Right ventricle myocardium superior (tissue), 1 donor: ENCODE measurements around the gene EMP3. TPM values are rescaled to one million over a fixed set of nuclear protein-coding genes. Genes with fewer than 3 reads are reported as not detected.
"Not testable (repeated sequence)": the region's sequence is repeated elsewhere in the genome, so short reads cannot be mapped to it uniquely, and the experiment has no call there.

Experiments used
- ATAC-seq: fragments of 200-7000 bp; cut with Tn5 transposase; one replicate; pipeline ENCODE4 v1.9.1; 2020; ENCODE audit warnings: mild to moderate bottlenecking; ENCODE audit not compliant: poor library complexity
- DNase-seq: peaks from one replicate; pipeline ENCODE4 v3.0.0-alpha.2; 2020
- intact Hi-C: fragments of 100-400 bp; cut with DNase I; formaldehyde crosslinking; loops from one replicate; pipeline ENCODE4 v1.11.2; 2022
- total RNA-seq: library from RNA; stranded (reverse); fragmentation: NEBNext Ultra II Directional; extraction: Animal tissue kit (Norgen Biotek cat#: 25700); gene quantifications from one replicate; pipeline ENCODE4 v1.2.1, GENCODE V29; 2021
- donor health status: DM: no; HTN: yes; CAD: no; lungs with severe emphysema.

Gene EMP3
- total RNA-seq, 1 donor from 2014 or later = 41.8 TPM

- ATAC-seq = peak; percentile 63
- DNase-seq = no peak
- intact Hi-C loops = no loop called here
These were observed 15.1 kb upstream of the EMP3 start for GRCh38 chr19:48310227-48310626.

- intact Hi-C loops = no loop called here
- ATAC-seq (no peak), DNase-seq (no peak)
These were observed 14.0 kb upstream of the EMP3 start for GRCh38 chr19:48311384-48311783.

- intact Hi-C loops = loop anchor here (5.0 kb wide), 1 partner anchor 77 kb away; the partner anchor contains the start of genes GRIN2D and KDELR1
These were observed 9.6 kb upstream of the EMP3 start for GRCh38 chr19:48315712-48316111.

GRCh38 chr19:48317708-48317960 lies 7.7 kb upstream of the EMP3 start:
- ATAC-seq, DNase-seq: not testable (repeated sequence)
- intact Hi-C loops = loop anchor here (5.0 kb wide), 1 partner anchor 75 kb away; the partner anchor contains the start of genes GRIN2D and KDELR1

More at GRCh38 chr19:48315712-48316111, 9.6 kb upstream of the EMP3 start:
- no peak for ATAC-seq
- no peak for DNase-seq

GRCh38 chr19:48318286-48318987 lies 6.9 kb upstream of the EMP3 start:
- intact Hi-C loops = loop anchor here (5.0 kb wide), 1 partner anchor 74 kb away; the partner anchor contains the start of genes GRIN2D and KDELR1
- DNase-seq (no peak), ATAC-seq (no peak)

DNA sequence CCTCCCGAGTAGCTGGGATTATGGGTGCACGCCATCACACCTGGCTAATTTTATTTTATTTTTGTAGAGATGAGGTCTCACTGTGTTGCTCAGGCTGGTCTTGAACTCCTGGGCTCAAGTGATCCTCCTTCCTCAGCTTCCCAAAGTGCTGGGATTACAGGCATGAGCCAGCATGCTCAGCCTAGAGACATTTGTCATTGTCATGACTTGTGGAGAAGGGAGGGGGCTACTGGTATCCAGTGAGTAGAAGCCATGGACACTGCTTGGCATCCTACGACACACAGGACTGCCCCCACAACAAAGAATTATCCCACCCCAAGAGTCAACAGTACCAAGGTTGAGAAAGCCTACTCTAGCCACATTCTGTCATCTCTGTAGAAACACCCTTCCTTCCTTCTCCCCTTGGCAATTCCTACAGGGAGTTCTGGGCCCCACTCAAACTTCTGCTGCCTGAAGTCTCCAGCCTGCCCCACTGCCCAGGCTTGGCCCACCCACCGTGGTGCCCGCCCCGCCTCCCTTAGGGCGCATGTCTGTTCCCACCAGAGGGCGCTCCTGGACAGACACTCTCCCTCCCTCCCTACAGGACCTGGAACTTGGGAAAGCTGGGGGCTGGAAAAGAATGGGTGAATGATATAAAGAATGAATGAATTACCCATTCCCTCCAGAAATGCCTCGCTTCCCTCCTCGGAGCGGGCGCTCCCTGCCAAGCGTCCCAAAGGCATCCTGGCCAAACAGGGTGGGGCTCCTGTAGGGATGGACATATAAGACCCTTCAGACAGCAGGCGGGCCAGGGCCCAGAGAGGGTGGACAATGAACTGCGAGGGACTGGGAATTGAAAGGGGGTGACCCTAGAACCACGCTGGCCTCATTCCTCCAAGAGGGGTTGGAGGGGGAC lies 5.5 kb upstream of the EMP3 start:
- ATAC-seq (peak; percentile 54), DNase-seq (peak; percentile 91)
- intact Hi-C loops = loop anchor here (5.0 kb wide), 1 partner anchor 72 kb away; the partner anchor contains the start of genes GRIN2D and KDELR1

DNA sequence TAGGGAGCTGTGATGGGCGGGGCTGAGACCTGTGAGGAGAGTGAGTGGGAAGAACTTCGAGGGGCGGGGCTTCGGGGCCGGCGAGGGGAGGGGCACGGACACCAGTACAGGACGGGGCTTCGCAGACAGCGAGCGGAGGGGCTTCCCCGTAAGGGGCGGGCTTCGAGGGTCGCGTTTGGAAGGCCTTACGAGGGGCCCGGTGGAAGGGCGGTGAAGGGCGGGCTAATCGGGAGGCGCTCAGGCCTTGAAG lies 4.1 kb upstream of the EMP3 start:
- DNase-seq = peak; percentile 98
- intact Hi-C loops = no loop called here
- ATAC-seq = peak; percentile 86

- DNase-seq = peak; percentile 100
- ATAC-seq = peak; percentile 90
- intact Hi-C loops = no loop called here
These were observed 3.4 kb upstream of the EMP3 start for GRCh38 chr19:48321622-48322591.

- DNase-seq (no peak), ATAC-seq (no peak)
- intact Hi-C loops = no loop called here
These were observed 4.0 kb downstream of the EMP3 start for GRCh38 chr19:48329167-48329891.

- intact Hi-C loops = no loop called here
- DNase-seq = peak; percentile 83
- peak; percentile 59 for ATAC-seq
These were observed 4.8 kb downstream of the EMP3 start for GRCh38 chr19:48330012-48330681.

GRCh38 chr19:48332351-48332661 lies 7.0 kb downstream of the EMP3 start:
- ATAC-seq (no peak), DNase-seq (no peak)
- intact Hi-C loops = no loop called here

- ATAC-seq (peak; percentile 82), DNase-seq (peak; percentile 93)
- intact Hi-C loops = no loop called here
These were observed 7.5 kb downstream of the EMP3 start for GRCh38 chr19:48332662-48333466.

DNA sequence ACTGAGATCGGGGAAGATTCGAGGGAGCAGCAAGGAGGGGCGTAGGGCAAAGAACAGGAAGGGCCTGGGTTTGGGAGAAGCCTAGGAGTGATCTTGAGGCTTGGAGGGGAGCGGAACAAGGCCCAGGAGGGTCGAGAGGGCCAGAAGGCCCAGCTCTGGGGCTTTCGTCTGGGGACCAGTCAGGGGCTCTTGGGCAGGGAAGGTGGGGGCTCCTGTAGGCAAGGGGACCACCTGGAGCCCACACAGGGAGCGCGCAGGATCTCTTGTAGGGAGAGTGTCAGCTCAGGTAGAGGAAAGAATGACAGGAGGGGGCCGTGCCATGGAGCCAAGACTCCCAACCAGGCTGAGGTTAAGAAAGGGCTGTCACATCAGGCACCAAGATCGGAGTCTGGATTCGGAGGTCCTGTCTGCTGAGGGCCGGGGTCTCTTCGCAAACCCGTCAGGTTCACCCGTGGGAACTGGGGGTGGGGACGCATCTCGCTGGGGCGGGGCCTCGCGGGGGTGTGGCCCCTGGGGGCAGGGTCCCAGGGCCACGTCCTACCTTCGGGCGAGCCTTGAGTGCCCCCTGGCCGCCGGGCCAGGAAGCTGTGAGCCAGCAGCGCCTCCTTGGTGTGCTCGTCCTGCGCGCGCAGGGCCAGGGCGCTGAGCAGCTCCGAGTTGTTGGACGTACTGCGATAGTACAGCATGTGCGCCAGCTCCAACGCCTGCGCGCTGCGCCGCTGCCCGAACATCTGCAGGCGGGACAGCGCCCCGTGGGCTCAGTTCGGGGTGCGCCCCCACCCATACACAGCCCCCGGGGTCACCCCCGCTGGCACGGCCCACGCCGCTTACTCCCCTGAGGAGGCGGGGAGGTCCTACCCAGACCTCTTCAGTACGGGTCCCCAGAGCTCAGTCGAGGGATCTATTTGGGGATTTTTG lies 8.4 kb downstream of the EMP3 start:
- intact Hi-C loops = no loop called here
- ATAC-seq (peak; percentile 81), DNase-seq (peak; percentile 96)

DNA sequence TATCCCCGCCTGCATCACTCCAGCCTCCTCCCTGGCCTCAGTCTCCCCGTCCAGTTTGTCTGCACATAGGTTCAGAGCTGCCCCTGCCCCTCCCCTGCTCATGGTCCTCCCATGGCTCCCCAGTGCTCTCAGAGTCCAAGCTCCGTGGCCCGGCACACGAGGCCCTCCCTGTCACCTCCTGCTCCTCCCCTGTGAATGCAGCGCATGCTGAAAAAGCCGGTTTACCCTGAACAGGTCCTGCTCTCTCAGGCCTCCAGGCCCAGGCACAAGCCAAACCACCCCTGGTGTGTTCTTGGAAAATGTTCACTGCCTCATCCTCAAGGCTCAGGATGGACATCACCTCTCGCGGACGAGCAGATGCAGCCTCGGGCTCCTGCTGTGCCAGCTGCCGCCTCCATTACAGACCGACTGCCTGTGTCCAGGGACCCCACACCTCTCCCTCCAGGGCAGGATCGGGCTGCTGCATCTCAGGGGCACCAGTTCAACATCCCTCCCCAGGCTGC lies 13.0 kb downstream of the EMP3 start:
- DNase-seq (no peak), ATAC-seq (no peak)
- intact Hi-C loops = no loop called here

- DNase-seq (no peak), ATAC-seq (no peak)
- intact Hi-C loops = no loop called here
These were observed 13.6 kb downstream of the EMP3 start for GRCh38 chr19:48338802-48339503.
